NCI-H128 (cell line): Measurements from ENCODE around the gene OR2Z1.

ENCODE experiments used
- DNase-seq: peaks from one replicate; lab custom pipeline; 2025; ENCODE audit not compliant: unreplicated experiment; lab: John Stamatoyannopoulos, UW

Gene OR2Z1, protein sequence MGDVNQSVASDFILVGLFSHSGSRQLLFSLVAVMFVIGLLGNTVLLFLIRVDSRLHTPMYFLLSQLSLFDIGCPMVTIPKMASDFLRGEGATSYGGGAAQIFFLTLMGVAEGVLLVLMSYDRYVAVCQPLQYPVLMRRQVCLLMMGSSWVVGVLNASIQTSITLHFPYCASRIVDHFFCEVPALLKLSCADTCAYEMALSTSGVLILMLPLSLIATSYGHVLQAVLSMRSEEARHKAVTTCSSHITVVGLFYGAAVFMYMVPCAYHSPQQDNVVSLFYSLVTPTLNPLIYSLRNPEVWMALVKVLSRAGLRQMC

DNA sequence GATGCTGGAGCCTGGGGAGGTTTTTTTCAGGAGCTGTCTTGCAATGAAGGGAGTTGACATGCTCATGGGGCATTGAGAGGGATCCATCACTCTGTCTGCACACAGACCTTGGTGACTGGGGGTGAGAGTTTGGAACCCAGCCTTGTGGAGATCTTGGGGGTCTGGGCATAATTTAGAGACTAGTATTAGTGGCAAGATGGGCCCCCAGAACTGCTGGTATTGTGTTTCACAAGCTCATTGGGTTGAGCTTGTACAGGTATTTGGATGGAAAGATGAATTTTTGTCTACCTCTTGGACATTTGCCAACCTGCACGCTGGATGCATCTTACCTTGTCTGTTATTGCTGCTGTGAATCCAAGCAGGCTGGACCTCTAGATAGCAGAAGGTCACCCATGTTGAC, at the start of gene OR2Z1:
TSS of gene OR2Z1 (plus strand) at position 301 of the 400 bp plus-strand sequence. CDS start 9,395 bp downstream, outside the sequence.
- DNase-seq, result no peak

GRCh38 chr19:8673276-8673891, 48.0 kb upstream of the OR2Z1 start:
- no peak for DNase-seq

- DNase-seq, result no peak
Measured at GRCh38 chr19:8675066-8675465, 46.4 kb upstream of the OR2Z1 start.

DNA sequence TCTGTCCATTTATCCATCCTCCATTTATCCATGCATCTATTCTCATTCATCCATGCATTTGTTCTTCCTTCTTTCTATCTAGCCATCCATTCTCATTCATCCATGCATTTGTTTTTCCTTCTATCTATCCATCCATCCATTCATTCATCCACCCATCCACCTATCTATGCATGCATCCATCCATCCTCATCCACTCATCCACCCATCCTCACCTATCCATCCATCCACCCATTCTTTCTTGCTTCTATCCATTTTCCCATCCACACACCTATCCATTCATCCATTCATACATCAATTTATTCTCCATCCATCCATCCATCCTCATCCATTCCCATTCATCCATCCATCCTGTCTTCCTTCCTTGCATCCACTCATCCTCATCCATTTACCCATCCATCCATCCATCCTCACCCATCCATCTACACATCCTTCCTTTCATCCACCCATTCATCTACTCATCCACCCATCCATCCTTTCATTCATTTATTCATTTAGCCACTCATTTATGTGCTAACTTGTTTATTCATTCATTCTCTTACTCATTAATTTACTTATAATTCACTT, 43.1 kb upstream of the OR2Z1 start:
- DNase-seq, result no peak

- DNase-seq, result no peak
Measured at GRCh38 chr19:8680676-8681344, 40.6 kb upstream of the OR2Z1 start.

DNA sequence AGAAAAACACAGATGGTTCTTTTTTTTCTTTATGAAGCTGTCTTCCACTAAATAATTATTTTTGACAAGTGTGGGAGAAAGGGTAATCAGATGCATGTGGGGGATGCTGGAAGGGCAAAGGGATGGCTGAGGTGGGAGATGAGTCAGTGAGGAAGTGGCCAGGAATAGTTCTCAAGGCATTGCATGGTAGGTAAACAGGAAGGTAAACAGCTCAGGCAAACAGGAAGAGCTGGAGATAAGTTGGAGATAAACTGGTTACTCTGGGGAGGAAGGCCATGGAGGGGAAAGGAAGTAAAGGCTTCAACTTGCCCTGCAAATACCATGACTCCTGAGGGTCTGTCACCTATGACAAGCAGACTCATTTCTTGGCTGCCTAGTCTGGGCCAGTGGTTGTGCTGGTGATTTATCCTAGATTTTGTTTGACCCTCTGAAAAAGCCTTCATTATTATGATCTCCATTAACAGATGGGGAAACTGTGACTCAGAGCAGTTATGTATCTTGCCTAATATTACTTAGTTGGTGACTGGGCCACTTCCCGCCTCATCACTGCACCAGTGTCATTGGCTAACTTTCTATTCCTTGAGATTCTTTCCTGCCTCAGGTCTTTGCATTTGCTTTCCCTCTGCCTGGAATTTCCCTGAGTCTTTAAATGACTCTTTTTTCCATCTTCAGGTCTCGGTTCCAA, 39.9 kb upstream of the OR2Z1 start:
- no peak for DNase-seq

- DNase-seq, result no peak
Measured at GRCh38 chr19:8682472-8682871, 39.0 kb upstream of the OR2Z1 start.

DNA sequence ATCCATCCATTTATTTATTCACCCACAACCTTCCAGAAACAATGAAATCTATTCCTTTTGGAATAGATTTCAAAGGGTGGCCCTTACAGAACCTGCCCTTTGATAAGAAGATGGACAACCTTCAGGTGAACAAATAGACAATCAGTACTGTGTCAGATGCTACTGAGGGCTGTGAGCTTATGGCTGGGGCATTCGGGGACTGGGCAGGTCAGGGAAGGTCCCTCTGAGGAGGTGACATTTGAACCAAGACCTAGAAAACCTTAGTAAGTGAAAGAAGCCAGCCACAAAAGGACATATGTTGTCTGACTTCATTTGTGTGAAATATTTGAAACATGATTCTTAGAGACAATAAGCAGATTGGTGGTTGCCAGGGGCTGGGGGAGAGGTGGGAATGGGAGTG, 38.5 kb upstream of the OR2Z1 start:
- no peak for DNase-seq

DNA sequence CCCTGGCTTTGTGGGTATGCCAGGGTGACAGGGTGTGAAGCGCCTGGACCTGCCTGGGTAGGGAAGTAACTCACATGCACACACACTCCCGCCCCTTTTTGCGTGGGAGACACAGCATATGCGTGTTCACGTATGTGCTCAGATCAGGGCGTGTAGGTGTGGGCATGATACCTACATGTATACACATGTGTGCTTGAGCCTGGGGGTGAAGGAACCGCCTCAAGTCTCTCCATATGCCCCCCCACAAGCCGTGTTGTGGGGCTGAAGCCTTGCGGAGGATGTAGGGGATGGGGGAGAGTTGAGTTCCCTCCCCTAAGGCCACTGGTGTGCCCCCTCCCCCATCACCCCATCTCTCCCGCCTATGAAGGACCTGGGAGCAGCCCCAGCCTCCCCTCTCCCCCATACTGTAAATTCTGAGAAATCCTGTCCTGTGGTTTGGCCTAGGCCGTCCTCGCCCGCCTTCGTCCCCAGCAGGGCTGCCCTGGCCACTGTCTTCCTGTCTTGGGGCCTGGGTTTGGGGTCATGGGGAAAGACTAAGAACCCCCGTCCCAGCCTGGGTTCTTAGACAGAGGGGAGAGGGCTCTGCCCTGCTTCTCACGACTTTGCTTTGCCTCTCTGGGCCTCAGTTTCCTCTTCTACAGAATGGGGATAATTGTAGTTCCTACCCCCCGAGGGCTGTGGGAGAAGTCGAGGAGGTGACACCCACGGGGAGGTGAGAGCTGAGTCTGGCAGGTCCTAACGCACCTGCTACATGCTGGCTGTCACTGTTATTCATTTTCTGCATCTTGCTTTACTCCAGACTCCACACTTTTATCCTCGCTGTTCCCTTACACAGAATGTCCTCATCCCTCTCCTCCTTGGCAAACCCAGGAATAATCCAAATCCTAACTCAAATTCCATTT, 37.2 kb upstream of the OR2Z1 start:
- no peak for DNase-seq

DNA sequence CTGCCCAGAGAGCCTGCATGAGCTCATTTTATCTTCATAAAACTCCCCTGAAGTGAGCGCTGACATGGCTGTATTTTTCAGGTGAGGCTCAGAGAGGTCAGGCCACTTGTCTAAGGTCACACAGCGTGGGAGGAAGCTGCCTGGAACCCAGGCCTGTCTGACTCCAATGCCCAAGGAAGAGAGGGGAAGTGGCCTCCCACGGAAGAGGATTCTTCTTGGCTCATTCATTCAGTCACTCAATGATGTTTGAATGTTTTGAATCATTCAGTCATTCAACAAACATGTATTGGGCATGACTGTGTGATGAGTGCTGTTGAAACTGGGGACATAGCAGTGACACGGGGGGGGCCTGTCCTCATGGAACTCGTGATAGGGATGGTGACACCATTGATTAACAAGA, 34.9 kb upstream of the OR2Z1 start:
- DNase-seq, result no peak

GRCh38 chr19:8688930-8689329, 32.5 kb upstream of the OR2Z1 start:
- no peak for DNase-seq

DNA sequence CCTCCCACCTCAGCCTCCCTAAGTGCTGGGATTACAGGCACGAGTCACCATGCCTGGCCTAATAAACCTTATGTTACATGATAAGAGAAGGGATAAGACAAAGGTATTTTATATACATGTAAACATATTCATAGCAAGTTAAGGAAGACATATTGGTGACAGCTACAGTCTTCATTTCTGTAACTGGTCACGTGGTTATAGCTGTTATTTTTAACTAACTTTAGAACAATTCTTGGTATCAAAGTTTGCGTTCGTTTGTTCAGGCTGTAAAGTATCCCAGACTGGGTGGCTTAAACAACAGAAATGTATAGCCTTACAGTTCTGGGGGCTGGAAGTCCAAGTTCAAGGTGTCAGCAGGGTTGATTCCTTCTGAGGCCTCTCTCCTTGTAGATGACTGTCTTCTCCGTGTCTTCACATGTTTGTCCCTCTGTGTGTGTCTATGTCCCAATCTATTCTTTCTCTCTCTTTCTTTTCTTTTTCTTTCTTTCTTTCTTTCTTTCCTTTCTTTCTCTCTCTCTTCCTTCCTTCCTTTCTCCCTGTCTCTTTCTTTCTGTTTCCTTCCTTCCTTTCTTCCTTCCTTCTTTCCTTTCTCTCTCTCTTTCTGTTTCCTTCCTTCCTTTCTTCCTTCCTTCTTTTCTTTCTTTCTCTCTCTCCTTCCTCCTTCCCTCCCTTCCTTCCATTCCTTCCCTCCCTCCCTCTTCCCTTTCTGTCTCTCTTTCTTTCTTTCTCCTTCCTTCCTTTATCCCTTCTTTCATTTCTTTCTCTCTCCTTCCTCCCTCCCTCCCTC, 30.5 kb upstream of the OR2Z1 start:
- DNase-seq, result no peak

DNA sequence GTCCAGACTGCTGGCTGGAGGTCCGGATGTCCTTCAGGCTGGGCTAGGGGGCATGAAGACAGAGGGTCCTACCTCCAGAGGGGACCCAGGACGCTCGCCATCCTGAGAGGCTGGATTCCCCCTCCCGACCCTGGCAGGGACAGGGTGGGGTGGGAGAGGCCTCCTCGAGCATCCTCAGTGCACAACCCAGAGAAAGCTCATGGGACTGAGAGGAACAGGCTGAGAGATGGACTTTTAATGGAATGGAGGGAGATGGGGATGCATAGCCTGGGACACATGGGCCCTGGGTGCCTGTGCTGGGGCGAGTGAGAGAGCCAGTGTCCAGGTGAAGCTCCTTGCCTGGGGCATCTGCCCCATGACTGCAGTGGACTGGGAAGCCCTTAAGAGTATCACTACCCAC, 25.9 kb upstream of the OR2Z1 start:
- DNase-seq, result no peak

DNA sequence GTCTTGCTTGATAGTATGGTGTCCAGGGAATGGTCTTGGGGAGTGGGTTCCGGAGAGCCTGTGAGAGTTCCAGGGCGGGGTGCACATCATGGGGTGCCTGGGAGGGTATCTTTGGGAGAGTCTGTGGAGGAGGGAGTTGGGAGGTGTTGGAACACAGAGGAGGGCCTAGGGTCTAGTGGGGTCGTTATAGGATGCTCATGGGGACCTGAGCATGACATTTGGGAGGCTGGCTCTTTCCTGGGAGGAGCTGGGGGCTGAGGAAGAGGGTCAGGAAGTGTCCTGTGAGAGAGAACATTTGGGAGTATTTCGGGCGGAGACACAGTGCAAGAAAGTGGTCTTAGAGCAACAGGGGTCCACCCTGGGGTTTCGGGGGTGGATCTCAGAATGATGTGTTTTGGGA, 25.5 kb upstream of the OR2Z1 start:
- no peak for DNase-seq

DNA sequence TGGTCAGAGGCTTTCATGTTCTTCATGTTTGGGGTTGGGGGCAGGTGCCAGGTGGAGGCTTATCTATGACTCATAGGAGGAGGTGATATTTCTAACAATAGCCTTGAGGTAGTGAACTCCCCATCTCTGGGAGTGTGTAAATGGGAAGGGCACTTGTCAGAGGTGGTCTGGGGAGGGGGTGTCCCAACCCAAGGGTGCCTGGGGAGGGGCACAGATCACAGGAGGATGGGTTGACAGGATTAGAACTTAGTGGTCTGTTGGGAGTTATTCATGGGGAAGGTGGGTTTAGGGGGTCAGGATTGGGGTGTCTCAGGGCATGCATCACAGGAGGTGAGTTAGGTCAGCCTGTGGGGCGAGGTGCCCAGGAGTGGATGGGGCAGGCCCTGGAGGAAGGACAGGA, 24.4 kb upstream of the OR2Z1 start:
- DNase-seq, result no peak

DNA sequence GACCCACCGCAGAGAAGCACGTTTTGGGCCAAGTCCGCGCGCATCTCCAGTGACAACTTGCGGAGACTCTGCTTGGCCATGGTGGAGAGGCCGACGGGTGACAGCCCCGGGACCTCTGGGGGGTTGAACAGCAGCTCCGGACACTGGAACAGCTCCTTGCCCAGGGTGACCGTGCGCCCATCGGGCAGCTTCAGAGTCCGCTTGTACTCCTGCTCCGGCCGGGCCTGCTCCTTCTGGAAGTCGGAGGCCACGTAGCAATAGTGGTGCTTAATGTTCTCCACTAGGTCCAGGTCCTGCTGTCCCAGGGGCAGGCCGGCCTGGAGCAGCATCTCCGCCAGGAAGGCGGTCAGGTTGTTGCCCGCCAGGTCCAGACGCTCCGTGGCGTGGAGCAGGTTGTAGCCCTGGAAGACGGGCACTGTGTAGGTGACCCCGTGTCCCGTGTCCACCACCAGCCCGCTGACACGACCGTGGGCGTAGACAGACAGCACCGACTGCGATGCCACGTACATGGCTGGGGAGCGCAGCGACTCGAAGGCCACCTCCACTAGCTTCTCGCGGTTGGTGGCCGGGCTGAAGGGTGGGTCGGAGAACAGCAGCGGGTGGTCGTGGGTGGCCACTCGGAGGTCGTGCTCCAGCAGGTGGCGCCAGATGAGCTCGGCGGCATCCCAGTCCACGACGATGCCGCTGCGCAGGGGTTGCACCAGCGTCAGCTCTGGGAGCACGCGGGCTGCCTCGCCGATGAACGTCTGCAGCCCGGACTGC, 23.6 kb upstream of the OR2Z1 start:
- no peak for DNase-seq

- DNase-seq, result no peak
Measured at GRCh38 chr19:8698433-8699063, 22.9 kb upstream of the OR2Z1 start, which contains the start of gene ACTL9. Gene ACTL9, minus strand, starts transcription at chr19:8698795. Its CDS starts 94 bp downstream, at chr19:8698701.

- DNase-seq, result no peak
Measured at GRCh38 chr19:8699908-8700307, 21.5 kb upstream of the OR2Z1 start.
